ENCODE data around the gene SLC34A3. TPM values are rescaled to one million over a fixed set of nuclear protein-coding genes. Genes with fewer than 3 reads are reported as not detected.
"Not testable (repeated sequence)": the region's sequence is repeated elsewhere in the genome, so short reads cannot be mapped to it uniquely, and the experiment has no call there.

The SLC34A3 gene
- polyA plus RNA-seq, 2 donors = 1.3 to 1.6 TPM

- Histone ChIP-seq H3K4me3 (ENCODE audit: low read depth in 1 of 2, low read length in 2 of 2) (peak within 1 kb of the TSS; percentile 76 to 85), H3K27ac (ENCODE audit: low read depth in 2 of 2, low read length in 1 of 2) (peak within 1 kb of the TSS; percentile 98 to 100), H3K4me1 (ENCODE audit: control insufficient read depth in 2 of 2, insufficient read depth in 2 of 2, low read length in 1 of 2) (peaks cover 6 to 45% of the 10 kb centered on the region in 2 donors), H3K27me3 (ENCODE audit: control insufficient read depth in 1 of 2, insufficient read depth in 2 of 2, low read length in 2 of 2) (no peaks in the 10 kb centered on the region), H3K9me3 (ENCODE audit: control insufficient read depth in 2 of 2, insufficient read depth in 1 of 2, low read depth in 1 of 2, low read length in 1 of 2) (no peaks in the 10 kb centered on the region), H3K36me3 (ENCODE audit: control insufficient read depth in 2 of 2, insufficient read depth in 2 of 2, low read length in 1 of 2) (peaks cover 0 to 18% of the 10 kb centered on the region in 2 donors)
- 0 to 1% methylated on average over 57 to 67 of the region's 67 CpGs for WGBS, 2 donors
Measured at GRCh38 chr9:137240841-137241489, 10.3 kb downstream of the SLC34A3 start, which contains the start of gene TUBB4B. TUBB4B (plus strand) TSS chr9:137241287; CDS start chr9:137241361, 74 bp downstream.

- peak overlapping the region; percentile 98 to 100 for H3K27ac ChIP-seq (ENCODE audit: low read depth in 2 of 2, low read length in 1 of 2)
- peaks cover 0 to 18% of the 10 kb centered on the region in 2 donors for H3K36me3 ChIP-seq (ENCODE audit: control insufficient read depth in 2 of 2, insufficient read depth in 2 of 2, low read length in 1 of 2)
- WGBS, 2 donors = 1 to 2% methylated on average over 45 to 83 of the region's 83 CpGs
- no peaks in the 10 kb centered on the region for H3K9me3 ChIP-seq (ENCODE audit: control insufficient read depth in 2 of 2, insufficient read depth in 1 of 2, low read depth in 1 of 2, low read length in 1 of 2)
- H3K27me3 ChIP-seq (ENCODE audit: control insufficient read depth in 1 of 2, insufficient read depth in 2 of 2, low read length in 2 of 2) = no peaks in the 10 kb centered on the region
- H3K4me1 ChIP-seq (ENCODE audit: control insufficient read depth in 2 of 2, insufficient read depth in 2 of 2, low read length in 1 of 2) = peaks cover 3 to 39% of the 10 kb centered on the region in 2 donors
- H3K4me3 ChIP-seq (ENCODE audit: low read depth in 1 of 2, low read length in 2 of 2) = peak overlapping the region; percentile 76 to 85
Measured at GRCh38 chr9:137241490-137242268, 11.0 kb downstream of the SLC34A3 start.

GRCh38 chr9:137242269-137243203 is 11.8 kb downstream of the SLC34A3 start:
- H3K4me3 ChIP-seq (ENCODE audit: low read depth in 1 of 2, low read length in 2 of 2) = peak overlapping the region; percentile 76 to 85
- H3K36me3 ChIP-seq (ENCODE audit: control insufficient read depth in 2 of 2, insufficient read depth in 2 of 2, low read length in 1 of 2) = peaks cover 0 to 18% of the 10 kb centered on the region in 2 donors
- peaks cover 3 to 35% of the 10 kb centered on the region in 2 donors for H3K4me1 ChIP-seq (ENCODE audit: control insufficient read depth in 2 of 2, insufficient read depth in 2 of 2, low read length in 1 of 2)
- no peaks in the 10 kb centered on the region for H3K27me3 ChIP-seq (ENCODE audit: control insufficient read depth in 1 of 2, insufficient read depth in 2 of 2, low read length in 2 of 2)
- 63 to 64% methylated on average over 36 of the region's 36 CpGs for WGBS, 2 donors
- H3K9me3 ChIP-seq (ENCODE audit: control insufficient read depth in 2 of 2, insufficient read depth in 1 of 2, low read depth in 1 of 2, low read length in 1 of 2) = no peaks in the 10 kb centered on the region
- peak overlapping the region; percentile 98 to 100 for H3K27ac ChIP-seq (ENCODE audit: low read depth in 2 of 2, low read length in 1 of 2)

DNA sequence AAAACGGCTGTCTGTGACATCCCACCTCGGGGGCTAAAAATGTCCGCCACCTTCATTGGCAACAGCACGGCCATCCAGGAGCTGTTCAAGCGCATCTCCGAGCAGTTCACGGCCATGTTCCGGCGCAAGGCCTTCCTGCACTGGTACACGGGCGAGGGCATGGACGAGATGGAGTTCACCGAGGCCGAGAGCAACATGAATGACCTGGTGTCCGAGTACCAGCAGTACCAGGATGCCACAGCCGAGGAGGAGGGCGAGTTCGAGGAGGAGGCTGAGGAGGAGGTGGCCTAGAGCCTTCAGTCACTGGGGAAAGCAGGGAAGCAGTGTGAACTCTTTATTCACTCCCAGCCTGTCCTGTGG is 12.5 kb downstream of the SLC34A3 start:
- H3K27me3 ChIP-seq (ENCODE audit: control insufficient read depth in 1 of 2, insufficient read depth in 2 of 2, low read length in 2 of 2); H3K27ac ChIP-seq (ENCODE audit: low read depth in 2 of 2, low read length in 1 of 2); H3K4me3 ChIP-seq (ENCODE audit: low read depth in 1 of 2, low read length in 2 of 2); H3K9me3 ChIP-seq (ENCODE audit: control insufficient read depth in 2 of 2, insufficient read depth in 1 of 2, low read depth in 1 of 2, low read length in 1 of 2): not testable (repeated sequence)
- peaks cover 0 to 18% of the 10 kb centered on the region in 2 donors for H3K36me3 ChIP-seq (ENCODE audit: control insufficient read depth in 2 of 2, insufficient read depth in 2 of 2, low read length in 1 of 2)
- 85% methylated on average over 17 to 18 of the region's 18 CpGs for WGBS, 2 donors
- H3K4me1 ChIP-seq (ENCODE audit: control insufficient read depth in 2 of 2, insufficient read depth in 2 of 2, low read length in 1 of 2) = peaks cover 2 to 32% of the 10 kb centered on the region in 2 donors

DNA sequence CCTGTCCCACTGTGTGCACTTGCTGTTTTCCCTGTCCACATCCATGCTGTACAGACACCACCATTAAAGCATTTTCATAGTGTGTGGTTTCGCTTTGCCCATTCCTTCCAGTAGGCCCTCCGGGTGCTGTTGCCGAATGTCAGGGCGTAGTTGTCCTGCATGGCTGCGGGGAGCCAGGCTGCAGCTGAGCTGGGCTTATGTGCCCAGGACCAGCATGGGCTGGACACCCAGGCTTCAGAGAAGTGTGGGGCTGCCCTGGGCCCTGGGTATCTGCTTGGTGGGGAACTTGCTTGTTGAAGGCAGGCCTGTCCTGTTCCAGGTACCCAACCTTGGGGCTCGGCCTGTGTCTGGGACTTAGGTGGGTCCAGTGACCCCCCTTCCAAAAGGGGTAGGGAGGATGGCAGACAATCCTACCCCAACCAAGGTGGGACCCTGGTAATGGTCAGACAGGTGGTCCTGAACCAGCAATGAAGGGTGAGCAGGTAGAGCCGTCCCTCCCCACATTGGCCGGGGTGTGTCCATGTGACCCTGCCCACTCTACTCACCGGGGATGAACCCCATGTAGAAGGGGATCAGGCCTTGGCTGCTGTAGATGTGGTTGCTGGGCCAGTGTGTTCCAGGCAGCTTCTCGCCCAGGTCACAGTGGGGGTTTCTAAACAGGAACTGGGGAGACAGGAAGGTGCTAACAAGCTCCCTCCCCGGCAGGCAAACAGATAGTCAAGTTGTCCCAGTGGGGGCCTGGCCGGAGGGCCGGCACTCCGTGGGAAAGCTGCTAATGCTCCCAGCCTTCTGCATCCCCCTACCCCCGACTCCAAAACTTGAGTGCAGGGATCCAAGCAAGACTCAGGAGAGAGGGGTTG is 13.2 kb downstream of the SLC34A3 start:
- H3K4me3 ChIP-seq (ENCODE audit: low read depth in 1 of 2, low read length in 2 of 2) = no peak overlapping the region
- whole genome bisulfite sequencing, 2 donors = 53 to 62% methylated on average over 15 of the region's 15 CpGs
- H3K27ac ChIP-seq (ENCODE audit: low read depth in 2 of 2, low read length in 1 of 2) = peak overlapping the region in 1 of 2 donors; percentile 59

GRCh38 chr9:137244486-137245449 is 14.1 kb downstream of the SLC34A3 start:
- H3K4me3 ChIP-seq (ENCODE audit: low read depth in 1 of 2, low read length in 2 of 2) = no peak overlapping the region
- peaks cover 0 to 28% of the 10 kb centered on the region in 2 donors for H3K4me1 ChIP-seq (ENCODE audit: control insufficient read depth in 2 of 2, insufficient read depth in 2 of 2, low read length in 1 of 2)
- WGBS, 2 donors = 44 to 61% methylated on average over 36 of the region's 36 CpGs
- H3K27me3 ChIP-seq (ENCODE audit: control insufficient read depth in 1 of 2, insufficient read depth in 2 of 2, low read length in 2 of 2) = no peaks in the 10 kb centered on the region
- H3K9me3 ChIP-seq (ENCODE audit: control insufficient read depth in 2 of 2, insufficient read depth in 1 of 2, low read depth in 1 of 2, low read length in 1 of 2) = no peaks in the 10 kb centered on the region
- H3K36me3 ChIP-seq (ENCODE audit: control insufficient read depth in 2 of 2, insufficient read depth in 2 of 2, low read length in 1 of 2) = peaks cover 0 to 18% of the 10 kb centered on the region in 2 donors
- H3K27ac ChIP-seq (ENCODE audit: low read depth in 2 of 2, low read length in 1 of 2) = peak overlapping the region in 1 of 2 donors; percentile 59

More for the DNA sequence above, 13.2 kb downstream of the SLC34A3 start:
- Histone ChIP-seq H3K27me3 (ENCODE audit: control insufficient read depth in 1 of 2, insufficient read depth in 2 of 2, low read length in 2 of 2) (no peaks in the 10 kb centered on the region), H3K9me3 (ENCODE audit: control insufficient read depth in 2 of 2, insufficient read depth in 1 of 2, low read depth in 1 of 2, low read length in 1 of 2) (no peaks in the 10 kb centered on the region), H3K36me3 (ENCODE audit: control insufficient read depth in 2 of 2, insufficient read depth in 2 of 2, low read length in 1 of 2) (peaks cover 0 to 18% of the 10 kb centered on the region in 2 donors), H3K4me1 (ENCODE audit: control insufficient read depth in 2 of 2, insufficient read depth in 2 of 2, low read length in 1 of 2) (peaks cover 0 to 30% of the 10 kb centered on the region in 2 donors)

- 80 to 84% methylated on average over 25 of the region's 25 CpGs for WGBS, 2 donors
- Histone ChIP-seq H3K9me3 (ENCODE audit: control insufficient read depth in 2 of 2, insufficient read depth in 1 of 2, low read depth in 1 of 2, low read length in 1 of 2) (no peaks in the 10 kb centered on the region), H3K27ac (ENCODE audit: low read depth in 2 of 2, low read length in 1 of 2) (no peak overlapping the region), H3K4me3 (ENCODE audit: low read depth in 1 of 2, low read length in 2 of 2) (no peak overlapping the region), H3K27me3 (ENCODE audit: control insufficient read depth in 1 of 2, insufficient read depth in 2 of 2, low read length in 2 of 2) (no peaks in the 10 kb centered on the region), H3K4me1 (ENCODE audit: control insufficient read depth in 2 of 2, insufficient read depth in 2 of 2, low read length in 1 of 2) (peaks cover under 1 to 28% of the 10 kb centered on the region in 2 donors), H3K36me3 (ENCODE audit: control insufficient read depth in 2 of 2, insufficient read depth in 2 of 2, low read length in 1 of 2) (peaks cover 0 to 18% of the 10 kb centered on the region in 2 donors)
Measured at GRCh38 chr9:137245450-137246421, 15.0 kb downstream of the SLC34A3 start.
